Colon (tissue), 2 donors: ENCODE measurements around the gene CBFA2T2.
"Not testable (repeated sequence)": the region's sequence is repeated elsewhere in the genome, so short reads cannot be mapped to it uniquely, and the experiment has no call there.

ENCODE experiments used
- FAIRE-seq: peaks from 2 replicates; lab custom pipeline; 2012; peaks lifted over from hg19 to GRCh38; lab: Jason Lieb, UNC
- donor health status: control.
- donor health status: control.

Gene CBFA2T2

GRCh38 chr20:33490023-33490933, at the start of gene CBFA2T2:
Gene CBFA2T2 (plus strand): TSS chr20:33490096. CDS start chr20:33490268, 172 bp downstream.
- no peak for FAIRE-seq

- FAIRE-seq: not testable (repeated sequence)
These were observed 49.3 kb upstream of the CBFA2T2 start for GRCh38 chr20:33440562-33440961.

DNA sequence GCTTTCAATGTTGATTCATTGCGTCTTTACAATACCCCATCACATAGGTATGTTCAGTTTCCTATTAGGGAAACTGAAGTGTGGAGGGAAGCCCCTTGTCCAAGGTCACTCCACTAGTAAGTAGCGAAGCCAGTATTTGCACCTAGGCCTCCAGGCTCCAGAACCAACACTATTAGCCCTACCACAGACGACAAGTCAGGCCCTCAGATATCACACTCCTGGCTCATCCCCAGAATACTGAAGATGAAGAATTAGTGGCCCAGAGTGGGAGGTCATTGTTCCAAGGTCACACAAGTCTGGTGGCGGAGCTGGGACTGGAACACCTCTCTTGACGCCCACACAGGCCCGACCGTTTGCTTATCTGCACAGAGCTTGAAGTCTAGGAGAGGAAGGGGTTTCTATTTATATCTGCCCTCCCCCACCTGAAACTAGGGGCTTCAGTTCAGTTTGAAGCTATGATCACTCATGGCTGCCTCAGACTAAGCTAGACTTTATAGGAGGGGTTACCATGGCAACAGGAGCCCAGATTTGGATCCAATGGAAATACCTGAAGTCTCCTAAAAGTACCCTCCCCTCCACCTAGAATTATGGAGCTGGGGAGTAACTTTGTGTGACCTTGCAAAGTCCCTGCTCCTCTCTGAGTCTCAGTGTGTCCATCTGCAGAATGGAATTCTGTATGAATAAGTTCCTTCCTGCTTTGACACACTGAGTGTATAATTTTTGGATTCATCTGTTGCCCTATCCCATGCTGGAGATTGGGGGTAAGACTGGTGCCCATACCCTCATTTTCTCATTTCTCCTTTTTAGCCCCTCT, 48.5 kb upstream of the CBFA2T2 start:
- FAIRE-seq: no peak

DNA sequence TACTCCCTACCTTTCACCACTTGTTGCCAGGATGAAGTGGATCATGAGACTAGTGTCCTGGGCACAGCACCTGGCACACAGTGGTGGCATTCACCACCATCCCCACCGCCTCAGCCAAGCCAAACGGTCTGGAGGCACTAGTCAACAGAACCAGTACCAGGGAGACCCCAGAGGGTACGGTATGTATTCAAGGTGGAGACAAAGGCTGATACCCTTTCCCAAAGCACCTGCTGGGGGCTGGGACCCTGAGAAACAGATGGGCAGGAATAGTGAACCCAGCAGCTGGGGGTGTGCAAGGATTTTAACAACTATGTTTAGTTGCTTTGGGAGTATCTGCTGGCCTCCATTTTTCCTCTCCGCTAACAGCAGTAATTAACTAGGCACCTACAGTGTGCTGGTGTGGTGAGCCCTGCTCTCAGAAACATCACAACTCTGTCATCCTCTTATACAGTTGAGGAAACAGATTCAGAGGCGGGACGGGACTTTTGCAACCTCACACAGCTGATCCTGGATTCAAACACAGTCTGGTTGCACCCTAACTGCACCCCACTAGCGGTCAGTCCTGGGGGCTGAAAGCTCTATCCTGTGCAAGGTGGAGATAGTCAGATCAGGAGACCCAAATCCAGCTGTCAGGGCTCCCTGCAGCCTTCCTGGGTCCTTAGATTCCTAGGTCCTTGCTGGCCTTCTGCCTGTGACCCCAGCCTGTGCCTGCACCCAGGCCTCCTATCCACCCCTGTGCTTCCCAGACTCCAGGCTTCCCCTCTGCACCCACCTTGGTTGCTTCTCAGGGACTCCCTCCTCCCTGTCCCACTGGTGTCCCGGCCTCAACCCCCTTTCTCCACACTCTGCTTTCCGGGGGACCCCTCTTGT, 47.5 kb upstream of the CBFA2T2 start:
- no peak for FAIRE-seq

- FAIRE-seq: no peak
These were observed 46.8 kb upstream of the CBFA2T2 start for GRCh38 chr20:33443006-33443511.

DNA sequence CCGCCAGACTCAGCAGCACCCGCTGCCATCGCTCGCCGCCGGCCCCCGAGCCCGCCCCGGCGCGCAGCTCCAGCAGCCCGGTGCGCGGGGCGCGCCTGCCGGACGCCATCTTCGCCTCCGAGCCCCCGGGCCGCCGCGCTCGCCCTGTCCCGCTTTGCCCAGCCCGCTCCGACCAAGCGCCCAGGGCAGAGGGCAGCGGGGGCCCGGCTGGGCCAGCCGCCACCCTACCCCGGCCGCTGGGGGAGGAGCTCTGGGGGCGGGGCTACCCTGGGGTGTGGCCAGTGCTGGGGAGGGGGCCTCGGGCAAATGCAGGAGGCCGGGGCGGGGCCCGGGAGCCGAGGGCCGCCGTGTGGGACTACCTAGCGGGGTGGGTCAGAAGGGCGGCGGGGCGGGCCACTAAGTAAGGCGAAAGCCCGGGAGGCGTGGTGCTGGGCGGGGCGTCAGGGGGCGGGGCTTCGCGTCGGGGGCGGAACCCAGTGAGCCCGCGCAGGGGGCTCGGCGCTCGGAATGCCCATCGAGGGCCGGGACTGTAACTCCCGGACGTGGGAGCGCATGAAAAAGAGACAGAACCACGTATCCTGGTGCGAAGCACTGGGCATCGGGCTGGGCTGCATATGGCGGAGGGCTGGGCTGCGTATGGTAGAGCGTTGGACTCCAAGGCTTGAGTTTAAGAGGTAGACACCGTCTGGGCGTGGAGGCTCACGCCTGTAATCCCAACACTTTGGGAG, 46.2 kb upstream of the CBFA2T2 start, which contains the start of gene SNTA1:
TSS of gene SNTA1 (minus strand) at position 252 of the 728 bp plus-strand sequence. CDS start at position 109, 143 bp downstream.
- FAIRE-seq: no peak

- FAIRE-seq: no peak
These were observed 44.9 kb upstream of the CBFA2T2 start for GRCh38 chr20:33444797-33445560.

DNA sequence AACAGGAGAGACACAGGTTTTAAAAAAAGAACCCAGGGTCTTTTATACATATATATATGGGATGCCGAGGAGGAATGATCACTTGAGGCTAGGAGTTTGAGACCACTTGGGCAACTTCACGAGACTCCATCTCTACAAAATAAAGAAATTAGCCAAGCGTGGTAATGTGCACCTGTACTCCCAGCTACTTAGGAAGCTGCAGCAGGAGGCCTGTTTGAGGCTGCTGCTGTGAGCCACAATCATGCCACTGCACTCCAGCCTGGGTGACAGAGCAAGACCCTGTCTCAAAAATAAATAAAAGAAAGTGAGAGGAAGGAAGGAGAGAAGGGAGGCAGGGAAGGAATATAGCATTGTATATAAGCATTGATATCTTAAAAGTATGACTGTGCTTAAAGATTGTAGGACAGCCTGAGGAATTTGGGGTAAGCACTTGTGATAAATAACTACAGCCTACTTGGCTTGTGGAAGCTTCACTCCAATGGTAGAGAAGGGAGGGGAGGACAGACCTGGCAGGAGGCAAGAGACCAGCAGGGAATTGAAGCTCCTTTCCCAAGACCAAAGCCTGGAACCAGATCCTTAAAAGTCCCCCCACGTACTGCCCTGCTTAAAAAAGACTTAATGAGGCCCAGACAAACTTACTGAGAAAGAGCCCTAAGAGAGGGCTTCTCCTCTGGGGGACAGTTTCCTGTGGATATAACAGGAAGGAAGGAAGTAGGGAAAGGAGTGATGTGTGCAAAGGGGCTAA, 43.8 kb upstream of the CBFA2T2 start:
- no peak for FAIRE-seq

DNA sequence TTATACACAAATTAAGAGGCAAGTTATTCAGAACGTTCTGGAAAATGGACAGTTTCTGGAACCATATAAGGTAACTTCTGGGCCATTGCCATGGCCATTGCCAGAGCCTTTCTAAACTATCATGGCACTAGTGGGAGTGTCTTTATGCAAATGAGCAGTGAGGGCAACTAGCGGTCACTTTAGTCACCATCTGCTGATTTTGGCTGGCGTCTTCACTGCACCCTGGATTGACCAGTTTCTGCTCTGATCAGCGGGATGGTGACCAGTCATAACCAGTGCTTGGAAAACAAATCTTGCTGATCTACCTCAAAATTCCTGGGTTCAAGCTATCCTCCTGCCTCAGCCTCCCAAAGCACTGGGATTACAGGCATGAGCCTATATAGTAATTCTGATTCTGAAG, 39.0 kb upstream of the CBFA2T2 start:
- no peak for FAIRE-seq

DNA sequence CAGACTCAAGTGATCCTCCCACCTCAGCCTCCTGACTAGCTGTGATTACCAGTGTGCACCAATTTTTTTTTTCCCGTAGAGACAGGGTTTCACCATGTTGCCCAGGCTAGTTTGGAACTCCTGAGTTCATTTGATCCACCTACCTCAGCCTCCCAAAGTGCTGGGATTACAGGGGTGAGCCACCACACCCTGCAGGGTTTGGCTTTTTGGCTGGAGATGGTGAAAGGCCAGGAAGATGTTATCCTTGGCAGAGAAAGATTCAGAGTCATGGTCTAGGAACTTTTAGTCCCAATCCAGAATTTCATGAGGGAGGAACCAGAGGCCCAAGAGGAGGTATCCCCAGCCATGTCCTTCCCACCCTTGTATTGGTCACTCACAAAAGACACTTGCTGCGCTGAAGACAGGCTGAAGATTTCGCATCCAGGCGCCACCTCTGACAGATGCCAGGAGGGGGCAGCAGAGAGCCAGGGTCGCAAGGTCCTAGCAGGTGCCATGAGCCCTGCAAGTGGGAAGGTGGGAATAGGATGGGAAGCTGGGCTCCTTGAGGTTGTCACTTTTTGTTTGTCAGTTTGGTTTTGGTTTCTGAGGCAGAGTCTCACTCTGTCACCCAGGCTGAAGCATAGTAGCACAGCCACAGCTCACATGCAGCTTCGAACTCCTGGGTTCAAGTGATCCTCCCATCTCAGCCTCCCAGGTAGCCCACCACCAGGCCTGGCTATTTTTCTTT, 32.8 kb upstream of the CBFA2T2 start:
- FAIRE-seq: not testable (repeated sequence)

DNA sequence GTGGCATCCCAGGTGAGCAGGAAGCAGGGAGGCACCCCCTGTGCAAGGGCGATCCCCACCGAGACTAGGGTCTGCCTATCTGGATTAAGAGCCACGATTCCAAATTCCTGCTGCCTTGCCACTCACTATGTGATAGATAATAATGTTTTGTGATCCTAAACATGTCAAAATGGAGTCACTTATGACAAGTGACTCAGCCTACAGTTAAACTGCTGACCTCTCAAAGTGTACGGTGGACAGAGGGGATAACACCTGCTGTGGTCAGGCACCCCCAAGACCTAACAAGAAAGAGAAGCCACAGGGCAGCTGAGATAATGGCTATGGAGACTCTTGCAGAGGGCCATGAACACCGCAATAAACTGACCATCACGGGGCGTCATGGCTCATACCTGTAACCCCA, 30.3 kb upstream of the CBFA2T2 start:
- FAIRE-seq: no peak

GRCh38 chr20:33460711-33461110, 29.2 kb upstream of the CBFA2T2 start:
- no peak for FAIRE-seq

GRCh38 chr20:33463332-33464101, 26.4 kb upstream of the CBFA2T2 start:
- FAIRE-seq: no peak

- not testable (repeated sequence) for FAIRE-seq
These were observed 25.1 kb upstream of the CBFA2T2 start for GRCh38 chr20:33464759-33465158.

GRCh38 chr20:33465481-33466302, 24.2 kb upstream of the CBFA2T2 start:
- no peak for FAIRE-seq

DNA sequence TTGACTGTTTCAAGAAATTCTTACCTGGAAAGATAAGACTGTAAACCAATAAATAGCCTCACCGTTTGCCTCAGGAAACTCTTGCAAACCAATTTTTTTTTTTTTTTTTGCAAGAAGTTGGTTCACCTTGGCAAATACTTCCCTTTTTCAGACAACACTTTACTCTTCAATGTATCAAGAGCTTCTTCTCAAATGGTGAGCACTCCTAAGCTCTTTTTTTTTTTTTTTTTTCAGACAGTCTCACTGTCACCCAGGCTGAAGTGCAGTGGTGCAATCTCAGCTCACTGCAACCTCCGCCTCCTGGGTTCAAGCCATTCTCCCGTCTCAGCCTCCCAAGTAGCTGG, 23.6 kb upstream of the CBFA2T2 start:
- no peak for FAIRE-seq

DNA sequence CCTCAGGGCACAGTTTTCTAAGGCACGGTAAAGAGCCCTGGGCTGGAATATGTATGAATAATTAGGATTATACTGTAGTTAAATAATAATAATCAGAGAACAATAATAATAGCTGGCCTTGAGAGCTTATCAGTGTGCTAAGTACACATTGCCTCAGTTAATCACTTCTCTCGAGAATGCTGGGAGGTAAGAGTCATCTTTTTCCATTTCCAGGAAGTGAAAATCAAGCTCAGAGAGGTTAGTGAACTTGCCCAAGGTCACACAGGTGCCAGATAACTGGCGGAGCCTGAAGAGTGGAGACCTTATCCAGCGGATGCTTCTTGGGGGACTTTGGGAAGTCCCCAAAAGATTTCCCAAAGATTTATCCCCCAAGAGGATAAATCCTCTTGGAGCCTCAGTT, 19.4 kb upstream of the CBFA2T2 start:
- no peak for FAIRE-seq
